ENCODE data around the gene ADPGK. TPM values are rescaled to one million over a fixed set of nuclear protein-coding genes. Genes with fewer than 3 reads are reported as not detected.

The ADPGK gene
- total RNA-seq, 3 donors from 2014 or later (not counting 1 experiment from before 2014, with no cell fraction given), result 99.8 to 113 (median 101) TPM

- H3K27ac ChIP-seq (ENCODE audit: low read length), result no peak overlapping the region
- no peak for ATAC-seq
- no peaks in the 10 kb centered on the region for H3K27me3 ChIP-seq (ENCODE audit: control insufficient read depth, insufficient read depth, low read length)
- Mint-ChIP-seq H3K36me3 (no peaks in the 10 kb centered on the region), H3K4me1 (no peaks in the 10 kb centered on the region), H3K27ac (no peak overlapping the region), H3K27me3 (ENCODE audit: low read depth in 2 of 2) (peaks cover 14 to 19% of the 10 kb centered on the region in 2 donors), H3K9me3 (no peaks in the 10 kb centered on the region), H3K4me3 (no peak overlapping the region)
- H3K4me1 ChIP-seq (ENCODE audit: control insufficient read depth, insufficient read depth, low read length), result no peaks in the 10 kb centered on the region
- no peak for TF ChIP-seq CTCF (IDR thresholded peaks at IDR 0.05)
- no peak for DNase-seq
- no peaks in the 10 kb centered on the region for H3K9me3 ChIP-seq (ENCODE audit: control insufficient read depth, insufficient read depth, low read length)
- no peaks in the 10 kb centered on the region for H3K36me3 ChIP-seq (ENCODE audit: control insufficient read depth, insufficient read depth, low read length)
- 83% methylated on average over 4 of the region's 4 CpGs for WGBS (ENCODE audit: insufficient coverage)
- intact Hi-C loops (cut with micrococcal nuclease), result no loop called here
- no peak overlapping the region for H3K4me3 ChIP-seq (ENCODE audit: low read length)
Observed at GRCh38 chr15:72825829-72826228, 42.3 kb upstream of the ADPGK start.

- TF ChIP-seq CTCF (IDR thresholded peaks at IDR 0.05), result no peak
- DNase-seq (no peak), ATAC-seq (no peak)
- H3K27ac Mint-ChIP-seq, result no peak overlapping the region
- Histone ChIP-seq H3K4me3 (ENCODE audit: low read length) (no peak overlapping the region), H3K4me1 (ENCODE audit: control insufficient read depth, insufficient read depth, low read length) (no peaks in the 10 kb centered on the region), H3K27me3 (ENCODE audit: control insufficient read depth, insufficient read depth, low read length) (no peaks in the 10 kb centered on the region), H3K36me3 (ENCODE audit: control insufficient read depth, insufficient read depth, low read length) (no peaks in the 10 kb centered on the region), H3K27ac (ENCODE audit: low read length) (no peak overlapping the region), H3K9me3 (ENCODE audit: control insufficient read depth, insufficient read depth, low read length) (no peaks in the 10 kb centered on the region)
- peaks cover 11 to 14% of the 10 kb centered on the region in 2 donors for H3K27me3 Mint-ChIP-seq (ENCODE audit: low read depth in 2 of 2)
- H3K36me3 Mint-ChIP-seq, result no peaks in the 10 kb centered on the region
- H3K9me3 Mint-ChIP-seq, result no peaks in the 10 kb centered on the region
- no peaks in the 10 kb centered on the region for H3K4me1 Mint-ChIP-seq
- WGBS (ENCODE audit: insufficient coverage), result 90% methylated on average over 7 of the region's 7 CpGs
- H3K4me3 Mint-ChIP-seq, result no peak overlapping the region
- intact Hi-C loops (cut with micrococcal nuclease), result no loop called here
Observed at GRCh38 chr15:72824781-72825180, 41.2 kb upstream of the ADPGK start.

- Histone ChIP-seq H3K27me3 (ENCODE audit: control insufficient read depth, insufficient read depth, low read length) (no peaks in the 10 kb centered on the region), H3K9me3 (ENCODE audit: control insufficient read depth, insufficient read depth, low read length) (no peaks in the 10 kb centered on the region), H3K4me1 (ENCODE audit: control insufficient read depth, insufficient read depth, low read length) (no peaks in the 10 kb centered on the region), H3K27ac (ENCODE audit: low read length) (no peak overlapping the region), H3K36me3 (ENCODE audit: control insufficient read depth, insufficient read depth, low read length) (no peaks in the 10 kb centered on the region), H3K4me3 (ENCODE audit: low read length) (no peak overlapping the region)
- ATAC-seq (no peak), DNase-seq (no peak)
- H3K4me3 Mint-ChIP-seq, result no peak overlapping the region
- H3K36me3 Mint-ChIP-seq, result no peaks in the 10 kb centered on the region
- peaks cover 11 to 16% of the 10 kb centered on the region in 2 donors for H3K27me3 Mint-ChIP-seq (ENCODE audit: low read depth in 2 of 2)
- intact Hi-C loops (cut with micrococcal nuclease), result no loop called here
- no peak overlapping the region for H3K27ac Mint-ChIP-seq
- TF ChIP-seq CTCF (IDR thresholded peaks at IDR 0.05), result no peak
- WGBS (ENCODE audit: insufficient coverage), result 85% methylated on average over 14 of the region's 14 CpGs
- H3K4me1 Mint-ChIP-seq, result no peaks in the 10 kb centered on the region
- H3K9me3 Mint-ChIP-seq, result no peaks in the 10 kb centered on the region
Observed at GRCh38 chr15:72824112-72824511, 40.6 kb upstream of the ADPGK start.

- no peak overlapping the region for H3K4me3 ChIP-seq (ENCODE audit: low read length)
- H3K9me3 ChIP-seq (ENCODE audit: control insufficient read depth, insufficient read depth, low read length), result no peaks in the 10 kb centered on the region
- Mint-ChIP-seq H3K36me3 (no peaks in the 10 kb centered on the region), H3K4me1 (no peaks in the 10 kb centered on the region), H3K4me3 (no peak overlapping the region), H3K27ac (no peak overlapping the region), H3K27me3 (ENCODE audit: low read depth in 2 of 2) (peaks cover 10 to 25% of the 10 kb centered on the region in 2 donors), H3K9me3 (no peaks in the 10 kb centered on the region)
- H3K36me3 ChIP-seq (ENCODE audit: control insufficient read depth, insufficient read depth, low read length), result no peaks in the 10 kb centered on the region
- TF ChIP-seq CTCF (IDR thresholded peaks at IDR 0.05), result no peak
- H3K4me1 ChIP-seq (ENCODE audit: control insufficient read depth, insufficient read depth, low read length), result no peaks in the 10 kb centered on the region
- H3K27me3 ChIP-seq (ENCODE audit: control insufficient read depth, insufficient read depth, low read length), result no peaks in the 10 kb centered on the region
- intact Hi-C loops (cut with micrococcal nuclease), result no loop called here
- H3K27ac ChIP-seq (ENCODE audit: low read length), result no peak overlapping the region
- WGBS (ENCODE audit: insufficient coverage), result 71% methylated on average over 4 of the region's 4 CpGs
- ATAC-seq (no peak), DNase-seq (no peak)
Observed at GRCh38 chr15:72820278-72820677, 36.7 kb upstream of the ADPGK start.
